T47D (cell line): ENCODE measurements around the gene ZBED6.
"Not testable (repeated sequence)": the region's sequence is repeated elsewhere in the genome, so short reads cannot be mapped to it uniquely, and the experiment has no call there.

Experiments used
- DNase-seq, 2 experiments: peaks; one replicate each; pipeline versions ENCODE4 v3.0.0 to v3.0.0-alpha.2; 2011 to 2012; ENCODE audit warnings: low read depth in 1 of 2, low spot score in 1 of 2
- JUND ChIP-seq: IDR thresholded peaks from 2 replicates; pipeline ENCODE4 v1.6.1; 2012; ENCODE audit warnings: low read depth
- in situ Hi-C: cut with HindIII; loops from 2 replicates; pipeline ENCODE4 v1.10.0; 2016; ENCODE audit warnings: low sequenced_read_pairs, low pct_unique_long_range_greater_than_20kb

Gene ZBED6

DNA sequence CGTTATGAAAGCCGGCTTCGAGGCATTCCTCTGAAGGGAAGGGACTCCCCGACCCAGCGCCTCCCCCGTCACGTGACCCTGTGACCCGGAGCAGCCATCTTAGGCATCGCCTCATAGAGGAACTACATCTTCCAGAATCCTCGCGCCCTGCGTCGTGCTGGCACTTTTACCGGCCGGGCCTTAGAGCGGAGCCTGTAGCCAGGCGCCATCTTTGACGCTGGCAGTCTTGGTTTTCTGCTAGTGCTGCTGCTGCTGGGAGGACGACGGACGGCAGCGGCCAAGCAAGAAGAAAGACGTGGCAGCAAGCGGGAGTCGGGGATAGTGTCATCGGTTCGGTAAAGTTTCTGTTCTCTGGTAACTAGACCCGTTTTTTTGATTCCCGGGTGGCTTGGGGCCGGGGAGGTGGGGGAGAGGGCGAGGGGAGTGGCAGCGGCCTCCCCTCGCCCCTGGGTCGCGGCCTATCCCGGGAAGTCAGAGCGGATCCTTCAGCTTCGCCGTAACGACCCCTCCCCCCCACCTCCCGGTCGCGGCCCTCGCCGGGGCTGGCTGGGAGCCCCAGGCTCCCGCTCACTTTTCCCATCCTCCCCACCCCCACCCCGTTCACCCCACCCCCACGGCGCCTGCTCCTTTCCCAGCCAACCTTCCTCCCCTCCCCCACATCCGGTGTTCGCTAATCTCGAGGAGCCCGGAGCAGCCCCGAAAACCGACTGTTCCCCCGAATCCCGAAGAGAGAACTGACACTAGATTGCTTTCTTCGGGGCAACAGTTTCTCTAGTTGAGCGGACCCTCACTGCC lies at the start of gene ZBED6, which contains the start of gene ZC3H11A:
Gene ZBED6, plus strand, starts transcription at position 183 of the 795 bp plus-strand sequence. CDS start 1,900 bp downstream, outside the sequence.
Gene ZC3H11A, plus strand, starts transcription at position 183 of the 795 bp plus-strand sequence. CDS start 21,448 bp downstream, outside the sequence.
- in situ Hi-C loops = no loop called here
- no peak for TF ChIP-seq JUND
- peak; percentile 93 to 99 for DNase-seq

GRCh38 chr1:203746281-203746680 lies 49.1 kb upstream of the ZBED6 start:
- no peak for DNase-seq
- in situ Hi-C loops = no loop called here

DNA sequence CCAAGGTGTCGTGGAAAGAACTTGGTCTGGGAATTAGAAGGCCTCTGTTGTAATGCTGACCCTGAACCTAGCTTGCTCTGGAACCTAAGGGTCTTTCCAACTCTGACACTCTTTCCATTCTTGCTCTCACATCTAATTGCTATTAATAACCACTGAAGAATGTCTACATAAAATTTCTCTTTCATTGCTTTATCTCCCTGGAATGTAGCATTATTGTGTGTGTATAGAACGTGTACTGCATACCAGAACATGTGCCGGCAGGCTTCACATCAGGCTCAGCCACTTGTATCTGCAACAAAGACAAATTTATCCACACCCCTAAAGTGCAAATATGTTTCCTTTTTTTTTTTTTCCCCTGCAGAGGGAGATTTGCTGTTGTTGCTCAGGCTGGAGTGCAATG lies 44.4 kb upstream of the ZBED6 start:
- no peak for TF ChIP-seq JUND
- in situ Hi-C loops = no loop called here
- no peak for DNase-seq

More at GRCh38 chr1:203746281-203746680, 49.1 kb upstream of the ZBED6 start:
- no peak for TF ChIP-seq JUND

DNA sequence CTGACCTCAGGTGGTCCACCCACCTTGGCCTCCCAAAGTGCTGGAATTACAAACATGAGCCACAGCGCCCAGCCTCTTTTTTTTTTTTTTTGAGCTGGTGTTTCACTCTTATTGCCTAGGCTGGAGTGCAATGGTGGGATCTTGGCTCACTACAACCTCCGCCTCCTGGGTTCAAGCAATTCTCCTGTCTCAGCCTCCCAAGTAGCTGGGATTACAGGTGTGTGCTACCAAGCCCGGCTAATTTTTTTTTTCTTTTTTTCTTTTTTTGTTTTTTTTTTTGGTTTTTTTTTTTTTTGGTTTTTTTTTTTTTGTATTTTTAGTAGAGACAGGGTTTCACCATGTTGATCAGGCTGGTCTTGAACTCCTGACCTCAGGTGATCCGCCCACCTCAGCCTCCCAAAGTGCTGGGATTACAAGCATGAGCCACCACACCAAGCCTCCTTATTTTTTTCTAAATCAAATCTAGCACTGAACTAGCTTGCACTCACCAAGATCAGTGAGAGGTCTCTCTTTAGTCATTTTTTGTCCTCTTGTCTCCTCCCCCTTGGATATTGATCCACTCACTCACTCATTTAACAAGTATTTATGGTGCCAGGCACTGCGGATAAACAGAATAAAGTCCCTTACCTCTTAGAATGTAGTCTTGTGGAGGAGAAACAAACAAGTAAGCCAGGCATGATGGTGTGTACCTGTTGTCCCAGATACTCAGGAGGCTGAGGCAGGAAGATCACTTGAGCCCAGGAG lies 43.6 kb upstream of the ZBED6 start:
- DNase-seq, in situ Hi-C loops: not testable (repeated sequence)

- no peak for DNase-seq
- TF ChIP-seq JUND = no peak
- in situ Hi-C loops = no loop called here
Observed at GRCh38 chr1:203754455-203754864, 41.0 kb upstream of the ZBED6 start.

GRCh38 chr1:203756036-203756435 lies 39.4 kb upstream of the ZBED6 start:
- TF ChIP-seq JUND = no peak
- no peak for DNase-seq
- in situ Hi-C loops = no loop called here

DNA sequence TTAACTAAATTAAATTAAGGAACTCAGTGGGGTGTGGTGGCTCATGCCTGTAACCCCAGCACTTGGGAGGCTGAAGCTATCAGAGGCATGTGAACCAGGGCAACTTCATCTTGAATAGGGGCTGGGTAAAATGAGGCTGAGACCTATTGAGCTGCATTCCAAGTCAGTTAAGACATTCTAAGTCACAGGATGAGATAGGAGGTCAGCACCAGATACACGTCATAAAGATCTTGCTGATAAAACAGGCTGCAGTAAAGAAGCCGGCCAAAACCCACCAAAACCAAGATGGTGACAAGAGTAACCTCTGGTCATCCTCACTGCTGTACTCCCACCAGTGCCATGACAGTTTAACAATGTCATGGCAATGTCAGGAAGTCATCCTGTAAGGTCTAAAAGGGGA lies 36.7 kb upstream of the ZBED6 start:
- DNase-seq, in situ Hi-C loops: not testable (repeated sequence)

DNA sequence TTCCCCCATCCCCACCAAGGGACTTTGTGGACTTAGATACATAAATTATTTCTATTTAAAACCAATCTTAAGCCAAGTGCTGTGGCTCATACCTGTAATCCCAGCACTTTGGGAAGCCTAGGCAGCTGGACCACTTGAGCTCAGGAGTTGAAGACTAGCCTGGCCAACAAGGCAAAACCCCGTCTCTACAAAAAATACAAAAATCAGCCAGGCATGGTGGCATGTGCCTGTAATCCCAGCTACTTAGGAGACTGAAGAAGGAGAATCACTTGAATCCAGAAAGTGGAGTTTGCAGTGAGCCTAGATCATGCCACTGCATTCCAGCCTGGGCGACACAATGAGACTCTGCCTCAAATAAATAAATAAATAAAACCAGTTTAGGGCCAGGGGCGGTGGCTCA lies 34.9 kb upstream of the ZBED6 start:
- no peak for TF ChIP-seq JUND
- in situ Hi-C loops = no loop called here
- DNase-seq = no peak

DNA sequence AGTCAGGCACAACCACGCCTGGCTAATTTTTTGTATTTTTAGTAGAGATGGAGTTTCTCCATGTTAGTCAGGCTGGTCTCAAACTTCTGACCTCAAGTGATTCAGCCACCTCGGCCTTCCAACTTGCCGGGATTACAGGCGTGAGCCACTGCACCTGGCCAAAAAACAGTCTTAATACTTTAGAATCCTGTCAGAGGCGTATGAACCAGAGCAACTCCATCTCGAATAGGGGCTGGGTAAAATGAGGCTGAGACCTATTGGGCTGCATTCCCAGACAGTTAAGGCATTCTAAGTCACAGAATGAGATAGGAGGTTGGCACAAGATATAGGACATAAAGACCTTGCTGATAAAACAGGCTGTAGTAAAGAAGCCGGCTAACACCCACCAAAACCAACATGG lies 33.5 kb upstream of the ZBED6 start:
- DNase-seq, in situ Hi-C loops: not testable (repeated sequence)

DNA sequence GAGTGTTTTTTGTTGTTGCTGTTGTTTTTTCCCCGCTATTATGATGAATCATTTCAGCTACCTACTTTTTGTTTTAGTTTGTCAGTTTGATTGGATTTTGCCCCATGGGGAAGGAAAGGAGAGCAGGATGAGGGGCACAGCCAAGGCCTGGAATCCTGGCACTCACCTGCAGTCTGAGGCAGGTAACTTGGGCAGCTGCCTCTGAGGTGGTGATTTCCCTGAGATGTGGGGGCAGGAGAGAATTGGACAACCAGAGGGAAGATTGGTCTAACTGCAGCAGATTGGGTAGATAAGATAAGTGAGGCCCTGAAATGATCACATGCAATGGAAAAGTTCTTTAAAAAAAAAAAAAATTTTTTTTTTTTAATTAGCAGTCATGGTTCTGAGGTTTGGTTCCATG lies 31.9 kb upstream of the ZBED6 start:
- no peak for DNase-seq
- in situ Hi-C loops = no loop called here
- no peak for TF ChIP-seq JUND

GRCh38 chr1:203764105-203765028 lies 31.1 kb upstream of the ZBED6 start:
- in situ Hi-C loops = no loop called here
- TF ChIP-seq JUND = no peak
- DNase-seq = no peak

DNA sequence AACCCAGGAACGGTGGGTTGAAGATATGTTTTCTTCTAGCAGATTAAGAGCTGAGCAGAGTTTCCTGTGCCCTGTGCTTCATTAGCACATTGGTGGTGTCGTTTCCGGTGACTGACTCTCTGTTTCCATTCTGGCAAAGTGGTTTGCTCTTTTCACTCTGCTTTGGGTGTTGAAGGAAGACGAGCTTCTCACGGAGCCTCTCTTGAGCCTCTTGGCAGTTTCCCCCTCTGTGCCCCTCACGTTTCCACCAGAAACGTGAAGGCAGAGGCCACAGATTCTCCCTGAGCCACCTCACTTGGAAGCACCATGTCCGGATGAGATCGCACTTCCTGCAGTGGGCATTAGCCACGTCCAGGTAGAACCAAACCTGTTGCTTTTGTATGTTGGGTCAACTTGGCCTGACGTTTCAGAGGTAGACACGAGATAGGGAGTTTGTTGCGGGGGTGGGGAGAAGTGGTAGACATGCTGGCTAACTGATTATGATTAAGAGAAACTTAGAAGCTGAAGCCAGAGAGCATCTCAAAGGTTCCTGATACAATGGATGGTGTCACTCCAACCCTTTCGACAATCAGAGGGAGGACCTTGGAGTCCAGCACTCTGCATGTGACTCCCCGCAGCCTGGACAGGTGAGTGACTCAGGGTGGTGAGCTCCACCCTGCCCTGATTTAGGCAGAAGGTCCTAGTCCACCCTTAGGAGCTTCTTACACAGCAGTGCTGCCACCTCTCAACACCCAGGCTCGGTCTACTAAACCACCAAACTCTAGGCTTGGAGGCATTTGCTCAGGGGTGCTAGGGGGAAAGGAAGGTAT lies 30.2 kb upstream of the ZBED6 start, which contains the start of gene LAX1:
Gene LAX1, plus strand, starts transcription at position 155 of the 809 bp plus-strand sequence. Its CDS starts 383 bp downstream, at position 538.
- no peak for DNase-seq
- in situ Hi-C loops = no loop called here

More for the DNA sequence above, 30.2 kb upstream of the ZBED6 start, which contains the start of gene LAX1:
- no peak for TF ChIP-seq JUND
